ENCODE data around the gene ARMH2.

ARMH2 gene

GRCh38 chr6:24821860-24822444, 23.2 kb upstream of the ARMH2 start:
- no peak for DNase-seq (ENCODE audit: extremely low read depth in 1 of 2, low read depth in 1 of 2)

GRCh38 chr6:24818346-24818745, 19.6 kb upstream of the ARMH2 start:
- no peak for DNase-seq (ENCODE audit: extremely low read depth in 1 of 2, low read depth in 1 of 2)

DNA sequence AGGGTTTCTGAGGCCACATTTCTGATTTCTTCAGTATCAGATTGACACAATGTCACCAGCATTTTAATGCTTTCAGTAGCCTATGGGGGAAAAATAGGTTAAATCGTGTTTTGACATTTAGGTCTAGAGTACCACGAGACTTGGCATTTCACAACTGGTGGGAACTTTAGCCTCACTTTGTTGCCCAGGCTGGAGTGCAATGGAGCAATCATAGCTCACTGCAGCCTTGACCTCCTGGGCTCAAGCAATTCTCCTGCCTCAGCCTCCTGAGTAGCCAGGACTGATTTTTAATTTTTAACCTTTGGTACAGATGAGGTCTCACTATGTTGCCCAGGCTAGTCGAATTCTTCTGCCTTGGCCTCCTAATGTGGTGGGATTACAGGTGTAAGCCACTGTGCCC, 11.0 kb upstream of the ARMH2 start:
- DNase-seq (ENCODE audit: extremely low read depth in 1 of 2, low read depth in 1 of 2), result no peak

- DNase-seq (ENCODE audit: extremely low read depth in 1 of 2, low read depth in 1 of 2), result no peak
Observed at GRCh38 chr6:24807584-24807983, 8.9 kb upstream of the ARMH2 start.

- DNase-seq (ENCODE audit: extremely low read depth in 1 of 2, low read depth in 1 of 2), result no peak
Observed at GRCh38 chr6:24802271-24803059, 3.7 kb upstream of the ARMH2 start.

GRCh38 chr6:24799541-24799915, 811 bp upstream of the ARMH2 start:
- DNase-seq (ENCODE audit: extremely low read depth in 1 of 2, low read depth in 1 of 2), result no peak

- DNase-seq (ENCODE audit: extremely low read depth in 1 of 2, low read depth in 1 of 2), result no peak
Observed at GRCh38 chr6:24797596-24798216, 1.0 kb downstream of the ARMH2 start.

DNA sequence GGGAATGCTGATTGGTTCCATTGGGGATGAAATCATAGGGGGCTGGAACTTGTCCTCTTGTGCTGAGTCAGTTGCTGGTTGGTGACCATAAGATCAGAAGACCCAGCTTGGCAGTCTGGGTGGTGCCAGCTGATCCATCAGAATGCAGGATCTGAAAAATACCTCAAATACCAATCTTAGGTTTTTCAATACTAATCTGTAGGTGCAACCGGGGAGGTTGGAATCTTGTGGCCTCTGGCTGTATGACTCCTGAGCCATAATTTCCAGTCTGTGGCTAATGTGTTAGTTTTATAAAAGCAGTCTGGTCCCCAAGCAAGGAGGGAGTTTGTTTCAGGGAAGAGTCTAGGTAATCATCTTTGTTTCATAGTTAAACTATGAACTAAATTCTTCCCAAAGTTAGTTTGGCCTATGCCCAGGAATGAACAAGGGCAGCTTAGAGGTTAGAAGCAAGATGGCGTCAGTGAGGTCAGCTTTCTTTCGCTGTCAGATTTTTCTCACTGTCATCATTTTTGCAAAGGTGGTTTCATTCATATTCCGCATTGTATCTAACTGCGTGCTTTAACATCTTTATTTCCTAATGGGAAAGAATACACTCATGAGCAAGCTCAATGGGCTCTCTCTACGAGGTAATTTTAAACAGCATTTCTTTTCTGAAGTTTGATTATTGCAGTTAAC, 2.0 kb downstream of the ARMH2 start:
- no peak for DNase-seq (ENCODE audit: extremely low read depth in 1 of 2, low read depth in 1 of 2)

GRCh38 chr6:24795106-24795505, 3.6 kb downstream of the ARMH2 start:
- no peak for DNase-seq (ENCODE audit: extremely low read depth in 1 of 2, low read depth in 1 of 2)

DNA sequence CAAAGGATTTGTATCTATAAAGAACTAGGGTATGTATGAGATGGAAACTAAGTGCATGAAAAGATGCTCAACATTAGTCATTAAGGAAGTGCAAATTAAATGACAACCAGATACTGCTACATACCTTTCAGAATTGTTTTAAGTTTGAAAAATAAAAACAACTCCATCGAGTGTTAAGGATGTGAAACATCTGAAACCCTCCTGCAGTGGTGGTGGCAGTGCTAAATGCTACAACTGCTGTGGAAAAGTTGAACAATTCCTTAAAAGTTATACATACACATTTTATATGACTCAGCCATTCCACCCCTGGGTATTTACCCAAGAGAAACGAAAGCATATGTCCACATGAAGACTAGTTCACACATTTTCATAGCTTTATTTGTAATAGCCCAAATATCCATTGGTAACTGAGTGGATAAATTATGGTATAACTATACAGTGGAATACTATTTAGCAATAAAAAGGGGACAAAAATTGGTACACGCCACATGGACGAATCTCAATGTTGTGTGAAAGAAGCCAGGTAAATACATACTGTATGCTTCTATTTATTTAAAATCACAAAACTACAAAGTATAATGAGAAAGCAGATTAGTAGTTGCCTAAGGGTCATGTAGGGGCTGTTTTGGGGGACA, 10.6 kb downstream of the ARMH2 start:
- no peak for DNase-seq (ENCODE audit: extremely low read depth in 1 of 2, low read depth in 1 of 2)

- no peak for DNase-seq (ENCODE audit: extremely low read depth in 1 of 2, low read depth in 1 of 2)
Observed at GRCh38 chr6:24780206-24780605, 18.5 kb downstream of the ARMH2 start.

DNA sequence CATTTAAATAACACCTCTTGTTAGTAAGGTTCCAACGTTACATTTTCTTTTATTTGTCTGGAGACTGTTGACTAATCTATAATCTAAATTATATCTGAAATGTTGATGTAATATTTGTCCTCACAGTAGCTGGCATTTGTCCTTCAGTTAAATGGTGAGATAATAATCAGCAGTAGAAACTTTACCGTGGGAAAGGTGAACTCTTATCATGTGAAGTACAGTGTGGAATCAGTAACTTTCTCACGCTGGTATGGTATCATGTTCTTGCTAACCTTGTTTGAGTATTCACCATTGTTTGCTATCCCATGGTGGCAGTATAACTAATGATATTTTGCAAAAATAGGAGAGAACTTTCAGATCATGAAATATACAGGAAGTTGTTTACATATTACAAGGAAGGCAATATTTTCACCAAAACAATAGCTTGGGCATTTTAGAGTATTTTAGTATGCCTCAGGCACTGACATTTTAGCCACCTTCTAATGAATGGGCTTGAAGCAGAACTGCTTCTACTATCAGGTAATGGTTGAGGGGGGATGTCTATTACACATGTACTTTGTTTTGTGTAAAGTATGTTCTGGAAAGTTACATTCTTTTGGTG, 19.2 kb downstream of the ARMH2 start:
- DNase-seq (ENCODE audit: extremely low read depth in 1 of 2, low read depth in 1 of 2), result no peak

DNA sequence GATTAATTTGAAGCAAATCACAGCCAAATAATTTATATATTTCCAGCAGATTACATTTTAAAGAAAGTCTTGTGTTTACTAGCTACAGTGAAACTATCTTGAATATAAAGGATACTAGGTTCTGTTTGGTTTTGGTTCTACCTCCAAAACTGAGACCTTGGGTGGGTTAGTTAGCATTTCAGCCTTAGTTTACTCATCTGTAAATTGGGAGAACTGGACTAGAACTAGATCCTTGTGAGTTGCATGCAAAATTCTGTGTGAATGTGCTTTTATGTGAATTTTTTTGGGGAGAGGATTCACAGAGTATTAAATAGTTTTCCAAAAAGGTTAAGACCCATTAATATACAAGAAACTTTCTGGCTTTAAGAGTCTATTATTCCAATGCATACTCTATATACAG, 19.8 kb downstream of the ARMH2 start:
- DNase-seq (ENCODE audit: extremely low read depth in 1 of 2, low read depth in 1 of 2), result no peak

DNA sequence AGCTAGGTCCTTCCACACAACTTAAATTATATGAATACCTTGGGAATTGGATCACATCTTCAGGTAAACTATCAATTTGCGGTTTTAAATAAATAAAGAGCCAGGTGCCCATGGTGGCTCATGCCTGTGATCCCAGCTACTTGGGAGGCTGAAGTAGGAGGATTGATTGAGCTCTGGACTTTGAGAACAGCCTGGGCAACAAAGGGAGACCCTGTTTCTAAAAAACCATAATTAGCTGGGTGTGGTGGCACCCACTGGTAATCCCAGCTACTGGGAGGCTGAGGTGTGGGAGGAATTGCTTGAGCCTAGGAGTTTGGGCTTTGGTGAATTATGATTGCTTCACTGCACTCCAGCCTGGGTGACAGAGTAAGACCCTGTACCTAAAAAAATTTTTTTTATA, 20.6 kb downstream of the ARMH2 start:
- DNase-seq (ENCODE audit: extremely low read depth in 1 of 2, low read depth in 1 of 2), result no peak

DNA sequence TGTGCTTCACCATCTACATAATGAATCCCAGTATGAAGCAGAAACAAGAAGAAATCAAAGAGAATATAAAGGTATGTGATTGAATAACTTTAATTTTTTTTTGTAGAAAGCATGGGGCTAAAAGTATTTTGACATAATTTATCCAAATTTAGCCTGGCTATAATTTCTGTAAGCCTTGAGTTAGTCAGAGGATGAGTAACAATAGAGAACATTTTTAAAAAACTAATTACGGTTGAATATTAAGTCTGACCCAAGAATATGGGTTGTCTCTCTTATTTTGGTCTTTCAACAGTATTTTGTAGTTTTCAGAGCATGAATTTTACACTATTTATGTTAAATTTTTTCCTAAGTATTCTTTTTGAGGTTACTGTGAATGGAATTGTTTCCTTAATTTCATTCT, 21.5 kb downstream of the ARMH2 start:
- no peak for DNase-seq (ENCODE audit: extremely low read depth in 1 of 2, low read depth in 1 of 2)

GRCh38 chr6:24775520-24776058, 23.1 kb downstream of the ARMH2 start:
- no peak for DNase-seq (ENCODE audit: extremely low read depth in 1 of 2, low read depth in 1 of 2)

DNA sequence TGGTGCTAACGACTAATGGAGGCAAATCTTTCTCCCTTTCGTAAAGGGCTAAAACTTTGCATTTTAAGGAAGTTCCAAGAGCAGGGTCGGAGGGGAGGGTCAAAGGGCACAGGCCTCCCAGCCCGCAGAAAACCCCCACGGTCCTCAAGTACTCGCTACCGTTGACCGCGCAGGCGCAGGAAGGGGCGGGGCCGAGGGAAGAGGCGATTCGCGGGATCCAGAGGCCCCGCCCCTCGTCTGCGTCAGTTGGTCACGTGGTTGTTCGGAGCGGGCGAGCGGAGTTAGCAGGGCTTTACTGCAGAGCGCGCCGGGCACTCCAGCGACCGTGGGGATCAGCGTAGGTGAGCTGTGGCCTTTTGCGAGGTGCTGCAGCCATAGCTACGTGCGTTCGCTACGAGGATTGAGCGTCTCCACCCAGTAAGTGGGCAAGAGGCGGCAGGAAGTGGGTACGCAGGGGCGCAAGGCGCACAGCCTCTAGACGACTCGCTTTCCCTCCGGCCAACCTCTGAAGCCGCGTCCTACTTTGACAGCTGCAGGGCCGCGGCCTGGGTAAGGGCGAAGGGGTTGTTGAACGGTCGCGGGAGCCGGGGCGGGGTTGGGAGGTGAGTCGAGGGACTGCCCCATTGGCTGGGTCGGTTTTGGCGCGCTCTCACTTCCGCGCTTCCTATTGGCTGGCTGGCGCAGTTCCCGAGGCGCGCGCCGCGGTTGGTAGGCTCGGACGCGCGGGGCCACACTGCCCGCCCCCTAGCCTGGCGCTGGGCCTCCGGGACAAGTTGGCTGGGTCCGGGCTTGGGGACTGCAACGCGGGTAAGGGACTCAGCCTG, 23.8 kb downstream of the ARMH2 start, which contains the start of gene GMNN:
Gene GMNN, plus strand, starts transcription at position 242 of the 824 bp plus-strand sequence. CDS start 2,310 bp downstream, outside the sequence.
- DNase-seq (ENCODE audit: extremely low read depth in 1 of 2, low read depth in 1 of 2), result peak; percentile 93 to 100

DNA sequence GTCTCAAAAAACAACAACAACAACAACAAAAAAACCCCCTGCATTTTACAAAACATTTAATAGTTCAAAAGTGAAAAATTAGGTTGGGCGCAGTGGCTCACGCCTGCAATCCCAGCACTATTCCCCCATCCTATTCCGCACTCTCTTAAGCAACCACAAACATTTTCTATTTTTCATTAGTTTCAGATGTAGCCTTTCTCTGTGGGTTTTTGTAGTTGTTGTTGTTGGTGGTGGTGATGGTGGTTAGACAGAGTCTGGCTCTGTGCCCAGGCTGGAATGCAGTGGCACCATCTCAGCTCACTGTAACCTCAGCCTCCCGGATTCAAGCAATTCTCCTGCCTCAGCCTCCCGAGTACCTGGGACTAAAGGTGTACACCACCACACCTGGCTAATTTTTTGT, 30.4 kb downstream of the ARMH2 start:
- DNase-seq (ENCODE audit: extremely low read depth in 1 of 2, low read depth in 1 of 2), result no peak

GRCh38 chr6:24766680-24767462, 31.8 kb downstream of the ARMH2 start:
- DNase-seq (ENCODE audit: extremely low read depth in 1 of 2, low read depth in 1 of 2), result no peak
